Keratinocyte (primary cell): ENCODE data around the gene GNS. TPM values are rescaled to one million over a fixed set of nuclear protein-coding genes. Genes with fewer than 3 reads are reported as not detected.

Source experiments
- DNase-seq: peaks from one replicate; pipeline ENCODE4 v3.0.0-alpha.2; 2011; ENCODE audit warnings: low read depth, missing footprints, low spot score
- FAIRE-seq: peaks from 2 replicates; lab custom pipeline; 2011; peaks lifted over from hg19 to GRCh38; lab: Jason Lieb, UNC
- H2AFZ ChIP-seq: 2 replicates; pipeline ENCODE4 v1.6.0; 2012; ENCODE audit warnings: low read length, control low read depth, inconsistent platforms; ENCODE audit not compliant: control insufficient read depth
- H3K27ac ChIP-seq: 2 replicates; pipeline ENCODE4 v1.5.1; 2011; ENCODE audit warnings: low read length; ENCODE audit not compliant: control insufficient read depth, insufficient read depth
- H3K27me3 ChIP-seq: 3 replicates; pipeline ENCODE4 v1.6.0; 2011; ENCODE audit warnings: low read length; ENCODE audit not compliant: control insufficient read depth, insufficient read depth; ENCODE audit errors: extremely low read depth
- H3K36me3 ChIP-seq, 2 experiments: 2 replicates in 1 of 2; 3 replicates in 1 of 2; pipeline ENCODE4 v1.5.1; 2011; ENCODE audit warnings: low read length in 2 of 2, mild to moderate bottlenecking in 1 of 2; ENCODE audit not compliant: control insufficient read depth in 2 of 2, insufficient read depth in 2 of 2; ENCODE audit errors: extremely low read depth in 1 of 2
- H3K4me1 ChIP-seq: 3 replicates; pipeline ENCODE4 v1.5.1; 2011; ENCODE audit warnings: low read length; ENCODE audit not compliant: control insufficient read depth, insufficient read depth; ENCODE audit errors: extremely low read depth
- H3K4me2 ChIP-seq: 3 replicates; pipeline ENCODE4 v1.6.0; 2011; ENCODE audit warnings: low read depth, low read length; ENCODE audit not compliant: control insufficient read depth, insufficient read depth; ENCODE audit errors: extremely low read depth
- H3K4me3 ChIP-seq, 3 experiments: fragments of 200-600 bp in 1 of 3; sonication (generic) in 1 of 3; 2 replicates in 2 of 3; 3 replicates in 1 of 3; pipeline ENCODE4 v1.5.1; 2011 to 2016; ENCODE audit warnings: low read length in 3 of 3, mild to moderate bottlenecking in 3 of 3, control low read depth in 2 of 3, inconsistent platforms in 1 of 3, low read depth in 1 of 3, mixed read lengths in 1 of 3, mixed run types in 1 of 3, moderate library complexity in 1 of 3; ENCODE audit not compliant: control insufficient read depth in 2 of 3, insufficient read depth in 2 of 3; ENCODE audit errors: extremely low read depth in 1 of 3
- H3K79me2 ChIP-seq: 2 replicates; pipeline ENCODE4 v1.6.0; 2012; ENCODE audit warnings: low read length; ENCODE audit not compliant: control insufficient read depth, insufficient read depth
- H3K9ac ChIP-seq: 3 replicates; pipeline ENCODE4 v1.6.0; 2011; ENCODE audit warnings: low read length; ENCODE audit not compliant: control insufficient read depth, insufficient read depth; ENCODE audit errors: extremely low read depth
- H3K9me1 ChIP-seq: 3 replicates; pipeline ENCODE4 v1.6.0; 2011; ENCODE audit warnings: low read length; ENCODE audit not compliant: control insufficient read depth, insufficient read depth; ENCODE audit errors: extremely low read depth
- H3K9me3 ChIP-seq: 2 replicates; pipeline ENCODE4 v1.5.1; 2012; ENCODE audit warnings: low read depth, low read length; ENCODE audit not compliant: control insufficient read depth
- H4K20me1 ChIP-seq: 3 replicates; pipeline ENCODE4 v1.6.0; 2011; ENCODE audit warnings: low read length; ENCODE audit not compliant: control insufficient read depth, insufficient read depth; ENCODE audit errors: extremely low read depth
- EZH2 ChIP-seq: IDR thresholded peaks from one replicate; pipeline ENCODE4 v1.6.1; 2012; ENCODE audit warnings: inconsistent platforms, mild to moderate bottlenecking, low read length, moderate library complexity
- dilution Hi-C: fragments of 300-500 bp; cut with MboI; formaldehyde crosslinking; loops from one replicate; pipeline ENCODE4 v1.7.0; 2020; ENCODE audit warnings: low sequenced_read_pairs; ENCODE audit not compliant: extremely low pct_ligation_motif_present
- polyA plus RNA-seq, 5 experiments: library from polyadenylated mRNA; depleted of rRNA in 3 of 5; stranded (reverse) in 3 of 5; stranded (forward) in 1 of 5; unstranded in 1 of 5; fragments of >200 nt; gene quantifications; 1 replicate in 1 of 5; 2 replicates in 3 of 5; 3 replicates in 1 of 5; pipeline versions ENCODE4 v1.2.1 to v1.2.3, GENCODE V29; 2011 to 2012; ENCODE audit warnings: missing spikeins in 2 of 5, low read depth in 1 of 5, low replicate concordance in 1 of 5
- TF ChIP-seq, protein P1 (sequence below), 3 experiments: IDR thresholded peaks in 1 of 3; conservative IDR thresholded peaks in 1 of 3; optimal IDR thresholded peaks in 1 of 3; 2 replicates in 2 of 3; 3 replicates in 1 of 3; pipeline versions ENCODE3 to v1.5.1; 2011; ENCODE audit warnings: low read length in 3 of 3, mild to moderate bottlenecking in 3 of 3, moderate library complexity in 2 of 3, control low read depth in 1 of 3, inconsistent platforms in 1 of 3; ENCODE audit not compliant: insufficient read depth in 2 of 3; ENCODE audit errors: extremely low read depth in 1 of 3

The GNS gene
- polyA plus RNA-seq, 1 donor (not counting 4 experiments of a cell fraction or from before 2014, with no cell fraction given) = 57.8 TPM

DNA sequence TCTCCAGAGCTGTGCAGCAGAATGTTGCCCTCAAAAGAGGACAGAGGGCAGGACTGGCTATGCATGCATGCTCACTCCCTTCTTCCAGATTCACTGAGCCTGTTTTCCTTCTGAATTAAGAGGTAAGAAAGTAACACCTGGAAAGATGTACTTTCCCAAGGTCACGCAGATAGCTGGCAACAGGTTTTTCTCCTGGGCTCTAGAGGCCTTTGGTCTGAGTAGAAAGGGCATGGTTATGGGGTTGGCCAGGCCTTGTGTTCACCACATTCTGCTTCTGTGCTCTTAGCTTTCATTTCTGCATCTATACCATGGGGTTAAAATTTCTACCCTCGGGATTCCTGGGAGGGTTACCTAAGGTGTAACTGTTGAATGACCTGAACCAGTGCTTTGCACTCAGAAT, 91.4 kb downstream of the GNS start:
- H3K4me2 ChIP-seq = no peak overlapping the region
- no peaks in the 10 kb centered on the region for H3K9me3 ChIP-seq
- no peaks in the 10 kb centered on the region for H4K20me1 ChIP-seq
- H3K27me3 ChIP-seq = no peaks in the 10 kb centered on the region
- peaks cover 0 to 2% of the 10 kb centered on the region in 2 experiments for H3K36me3 ChIP-seq
- FAIRE-seq = no peak
- TF ChIP-seq, protein P1, sequence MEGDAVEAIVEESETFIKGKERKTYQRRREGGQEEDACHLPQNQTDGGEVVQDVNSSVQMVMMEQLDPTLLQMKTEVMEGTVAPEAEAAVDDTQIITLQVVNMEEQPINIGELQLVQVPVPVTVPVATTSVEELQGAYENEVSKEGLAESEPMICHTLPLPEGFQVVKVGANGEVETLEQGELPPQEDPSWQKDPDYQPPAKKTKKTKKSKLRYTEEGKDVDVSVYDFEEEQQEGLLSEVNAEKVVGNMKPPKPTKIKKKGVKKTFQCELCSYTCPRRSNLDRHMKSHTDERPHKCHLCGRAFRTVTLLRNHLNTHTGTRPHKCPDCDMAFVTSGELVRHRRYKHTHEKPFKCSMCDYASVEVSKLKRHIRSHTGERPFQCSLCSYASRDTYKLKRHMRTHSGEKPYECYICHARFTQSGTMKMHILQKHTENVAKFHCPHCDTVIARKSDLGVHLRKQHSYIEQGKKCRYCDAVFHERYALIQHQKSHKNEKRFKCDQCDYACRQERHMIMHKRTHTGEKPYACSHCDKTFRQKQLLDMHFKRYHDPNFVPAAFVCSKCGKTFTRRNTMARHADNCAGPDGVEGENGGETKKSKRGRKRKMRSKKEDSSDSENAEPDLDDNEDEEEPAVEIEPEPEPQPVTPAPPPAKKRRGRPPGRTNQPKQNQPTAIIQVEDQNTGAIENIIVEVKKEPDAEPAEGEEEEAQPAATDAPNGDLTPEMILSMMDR (optimal IDR thresholded peaks at IDR 0.05 in 1 of 3, IDR thresholded peaks at IDR 0.05 in 1 of 3, conservative IDR thresholded peaks at IDR 0.05 in 1 of 3; ENCODE audit: extremely low read depth in 1 of 3, insufficient read depth in 2 of 3, low read length in 3 of 3) = no peak
- TF ChIP-seq EZH2 = no peak
- no peaks in the 10 kb centered on the region for H3K9me1 ChIP-seq
- no peak overlapping the region for H2AFZ ChIP-seq
- no peak overlapping the region for H3K9ac ChIP-seq
- H3K4me1 ChIP-seq = peaks cover 24% of the 10 kb centered on the region
- dilution Hi-C loops = no loop called here
- no peak for DNase-seq
- peaks cover 8% of the 10 kb centered on the region for H3K79me2 ChIP-seq
- no peak overlapping the region for H3K4me3 ChIP-seq
- no peak overlapping the region for H3K27ac ChIP-seq

DNA sequence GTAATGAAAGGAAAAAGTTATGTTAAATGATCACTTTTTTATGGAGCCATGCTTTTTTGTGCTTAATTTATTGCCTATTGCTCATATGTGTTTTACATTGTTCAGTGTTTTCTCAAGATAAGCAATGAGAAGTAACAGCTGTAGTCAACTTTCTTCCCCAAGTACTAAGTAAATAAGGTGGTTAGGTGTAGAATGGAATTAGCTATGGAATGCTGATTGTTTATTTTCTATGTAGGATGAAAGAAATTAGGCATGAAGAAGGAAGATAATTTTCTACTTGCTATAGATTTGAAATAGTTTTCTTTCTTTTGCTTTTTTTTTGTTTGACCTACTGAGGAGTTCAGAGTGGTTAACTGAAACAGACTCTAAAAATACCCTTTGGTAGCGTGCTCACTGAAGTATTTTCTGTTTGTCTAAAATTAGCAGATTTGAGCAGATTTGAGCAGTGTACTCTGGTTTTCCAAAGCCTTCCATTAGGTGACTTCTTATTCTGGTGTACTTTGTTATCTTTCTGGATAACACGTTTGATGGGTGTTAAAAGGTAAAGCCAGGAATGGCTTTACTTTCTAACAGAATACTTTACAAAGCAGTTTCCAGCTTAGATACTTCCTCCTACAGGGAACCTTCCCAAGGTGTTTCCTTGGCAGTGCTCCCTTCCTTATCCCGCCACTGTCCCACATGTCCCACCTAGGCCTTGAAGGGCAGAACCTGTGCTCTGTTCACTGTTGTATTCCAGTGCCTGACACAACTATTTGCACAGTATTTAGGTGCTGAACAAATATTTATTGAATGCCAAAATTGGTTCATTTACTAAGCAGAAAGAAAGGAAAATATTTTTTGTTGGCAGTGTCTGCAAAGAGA, 92.9 kb downstream of the GNS start:
- Histone ChIP-seq H3K27ac (no peak overlapping the region), H3K9ac (no peak overlapping the region)
- FAIRE-seq = no peak

More for the DNA sequence above, 92.9 kb downstream of the GNS start:
- DNase-seq = no peak
- dilution Hi-C loops = no loop called here
- Histone ChIP-seq H3K4me1 (peaks cover 14% of the 10 kb centered on the region), H3K27me3 (no peaks in the 10 kb centered on the region), H3K4me2 (no peak overlapping the region), H3K9me3 (no peaks in the 10 kb centered on the region), H3K9me1 (no peaks in the 10 kb centered on the region), H3K79me2 (peaks cover 10% of the 10 kb centered on the region), H2AFZ (no peak overlapping the region), H4K20me1 (no peaks in the 10 kb centered on the region), H3K4me3 (no peak overlapping the region), H3K36me3 (peaks cover 0 to 2% of the 10 kb centered on the region in 2 experiments)
- no peak for TF ChIP-seq EZH2
- TF ChIP-seq, protein P1 (optimal IDR thresholded peaks at IDR 0.05 in 1 of 3, IDR thresholded peaks at IDR 0.05 in 1 of 3, conservative IDR thresholded peaks at IDR 0.05 in 1 of 3; ENCODE audit: extremely low read depth in 1 of 3, insufficient read depth in 2 of 3, low read length in 3 of 3) = no peak
